Ascending aorta (tissue), 2 donors: ENCODE data around the gene KLHL14. TPM values are rescaled to one million over a fixed set of nuclear protein-coding genes. Genes with fewer than 3 reads are reported as not detected.

ENCODE experiments used
- DNase-seq, 2 donors: peaks; one replicate each; pipeline ENCODE4 v3.0.0-alpha.2; 2019; ENCODE audit warnings: low spot score in 2 of 2
- H3K27ac ChIP-seq, 2 donors: fragments of 200-600 bp; sonication (generic); one replicate each; pipeline ENCODE4 v1.5.1; 2016 to 2017; ENCODE audit warnings: mild to moderate bottlenecking in 1 of 2
- H3K27me3 ChIP-seq: fragments of 200-600 bp; sonication (generic); one replicate; pipeline ENCODE4 v1.5.1; 2017
- H3K36me3 ChIP-seq, 2 donors: fragments of 200-600 bp; sonication (generic); one replicate each; pipeline ENCODE4 v1.5.1; 2016
- H3K4me1 ChIP-seq, 2 donors: fragments of 200-600 bp; sonication (generic); one replicate each; pipeline ENCODE4 v1.5.1; 2016 to 2017; ENCODE audit warnings: mild to moderate bottlenecking in 1 of 2
- H3K4me3 ChIP-seq, 2 donors: fragments of 200-600 bp; sonication (generic); one replicate each; pipeline ENCODE4 v1.5.1; 2016 to 2017; ENCODE audit warnings: mild to moderate bottlenecking in 1 of 2
- H3K9me3 ChIP-seq, 2 donors: fragments of 200-600 bp; sonication (generic); one replicate each; pipeline ENCODE4 v1.5.1; 2016
- CTCF ChIP-seq, 3 experiments: fragments of 200-600 bp in 2 of 3; fragments of 450-650 bp in 1 of 3; sonication (generic) in 2 of 3; IDR thresholded peaks; one replicate each; pipeline ENCODE4 v1.5.1; 2016 to 2019; ENCODE audit warnings: antibody characterized with exemption in 3 of 3, mild to moderate bottlenecking in 1 of 3, moderate library complexity in 1 of 3
- intact Hi-C: fragments of 100-400 bp; cut with DNase I; formaldehyde crosslinking; loops from one replicate; pipeline ENCODE4 v1.15.1; 2023
- total RNA-seq: library from RNA; depleted of rRNA; stranded (reverse); fragments of >200 nt; gene quantifications from one replicate; pipeline ENCODE4 v1.1.0, GENCODE V29; 2016

The KLHL14 gene
- total RNA-seq, 1 donor from 2014 or later, result not detected

- peaks cover 0 to 14% of the 10 kb centered on the region in 2 donors for H3K4me1 ChIP-seq
- DNase-seq, result no peak
- no peak overlapping the region for H3K27ac ChIP-seq
- no peak for TF ChIP-seq CTCF (IDR thresholded peaks at IDR 0.05)
- H3K4me3 ChIP-seq, result no peak overlapping the region
- H3K27me3 ChIP-seq, result peaks cover 15% of the 10 kb centered on the region
- H3K36me3 ChIP-seq, result no peaks in the 10 kb centered on the region
- H3K9me3 ChIP-seq, result no peaks in the 10 kb centered on the region
- intact Hi-C loops, result no loop called here
Observed at GRCh38 chr18:32773382-32773712, 524 bp upstream of the KLHL14 start.

GRCh38 chr18:32771871-32772580 lies 797 bp downstream of the KLHL14 start:
- Histone ChIP-seq H3K9me3 (no peaks in the 10 kb centered on the region), H3K27ac (no peak overlapping the region), H3K27me3 (peaks cover 15% of the 10 kb centered on the region), H3K4me3 (peak overlapping the region; percentile 52 to 58), H3K4me1 (peaks cover 0 to 14% of the 10 kb centered on the region in 2 donors), H3K36me3 (no peaks in the 10 kb centered on the region)
- DNase-seq, result peak in 1 of 2 donors; percentile 54
- TF ChIP-seq CTCF (IDR thresholded peaks at IDR 0.05), result no peak
- intact Hi-C loops, result no loop called here

GRCh38 chr18:32771169-32771751 lies 1.6 kb downstream of the KLHL14 start:
- Histone ChIP-seq H3K4me1 (peaks cover 0 to 14% of the 10 kb centered on the region in 2 donors), H3K4me3 (peak overlapping the region; percentile 52 to 58), H3K9me3 (no peaks in the 10 kb centered on the region), H3K27me3 (peaks cover 15% of the 10 kb centered on the region), H3K27ac (no peak overlapping the region), H3K36me3 (no peaks in the 10 kb centered on the region)
- DNase-seq, result no peak
- intact Hi-C loops, result no loop called here
- no peak for TF ChIP-seq CTCF (IDR thresholded peaks at IDR 0.05)

- peaks cover 0 to 14% of the 10 kb centered on the region in 2 donors for H3K4me1 ChIP-seq
- DNase-seq, result no peak
- H3K27ac ChIP-seq, result no peak overlapping the region
- intact Hi-C loops, result no loop called here
- H3K4me3 ChIP-seq, result peak overlapping the region; percentile 52 to 58
- no peak for TF ChIP-seq CTCF (IDR thresholded peaks at IDR 0.05)
- no peaks in the 10 kb centered on the region for H3K36me3 ChIP-seq
- peaks cover 15% of the 10 kb centered on the region for H3K27me3 ChIP-seq
- H3K9me3 ChIP-seq, result no peaks in the 10 kb centered on the region
Observed at GRCh38 chr18:32770666-32771168, 2.1 kb downstream of the KLHL14 start.

- peak in 1 of 2 donors; percentile 60 for DNase-seq
- Histone ChIP-seq H3K4me1 (peaks cover 0 to 14% of the 10 kb centered on the region in 2 donors), H3K27ac (no peak overlapping the region), H3K4me3 (peak overlapping the region; percentile 52 to 58), H3K9me3 (no peaks in the 10 kb centered on the region), H3K27me3 (peaks cover 15% of the 10 kb centered on the region), H3K36me3 (no peaks in the 10 kb centered on the region)
- no peak for TF ChIP-seq CTCF (IDR thresholded peaks at IDR 0.05)
- intact Hi-C loops, result no loop called here
Observed at GRCh38 chr18:32770054-32770665, 2.7 kb downstream of the KLHL14 start.
